HG03439 (cell line): ENCODE results near the gene COL4A6.
"Not testable (repeated sequence)": the region's sequence is repeated elsewhere in the genome, so short reads cannot be mapped to it uniquely, and the experiment has no call there.

Experiments
- ATAC-seq: cut with Tn5 transposase; IDR thresholded peaks from one replicate; pipeline ENCODE4 v1.9.1; 2021; ENCODE audit warnings: mild to moderate bottlenecking, moderate library complexity; ENCODE audit not compliant: unreplicated experiment

The COL4A6 gene

DNA sequence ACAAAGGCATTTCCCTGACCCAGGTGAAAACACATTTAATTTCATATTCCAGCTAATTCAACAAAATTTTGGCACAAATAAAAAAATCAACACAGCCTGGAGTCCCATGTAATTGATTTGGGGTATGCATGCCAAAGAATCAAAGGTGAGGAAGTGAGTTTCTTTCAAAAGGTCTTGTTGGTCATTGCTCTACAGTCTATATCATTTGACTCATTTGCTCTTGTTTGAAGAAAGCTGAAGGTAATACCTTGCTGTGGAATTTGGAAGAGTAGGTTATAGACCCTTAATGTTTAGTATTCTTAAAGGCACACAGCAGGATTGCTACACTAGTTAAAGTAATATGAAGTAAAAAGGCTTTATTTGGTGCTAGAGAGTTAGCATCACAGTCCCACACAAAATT is 25.4 kb downstream of the COL4A6 start:
- no peak for ATAC-seq

DNA sequence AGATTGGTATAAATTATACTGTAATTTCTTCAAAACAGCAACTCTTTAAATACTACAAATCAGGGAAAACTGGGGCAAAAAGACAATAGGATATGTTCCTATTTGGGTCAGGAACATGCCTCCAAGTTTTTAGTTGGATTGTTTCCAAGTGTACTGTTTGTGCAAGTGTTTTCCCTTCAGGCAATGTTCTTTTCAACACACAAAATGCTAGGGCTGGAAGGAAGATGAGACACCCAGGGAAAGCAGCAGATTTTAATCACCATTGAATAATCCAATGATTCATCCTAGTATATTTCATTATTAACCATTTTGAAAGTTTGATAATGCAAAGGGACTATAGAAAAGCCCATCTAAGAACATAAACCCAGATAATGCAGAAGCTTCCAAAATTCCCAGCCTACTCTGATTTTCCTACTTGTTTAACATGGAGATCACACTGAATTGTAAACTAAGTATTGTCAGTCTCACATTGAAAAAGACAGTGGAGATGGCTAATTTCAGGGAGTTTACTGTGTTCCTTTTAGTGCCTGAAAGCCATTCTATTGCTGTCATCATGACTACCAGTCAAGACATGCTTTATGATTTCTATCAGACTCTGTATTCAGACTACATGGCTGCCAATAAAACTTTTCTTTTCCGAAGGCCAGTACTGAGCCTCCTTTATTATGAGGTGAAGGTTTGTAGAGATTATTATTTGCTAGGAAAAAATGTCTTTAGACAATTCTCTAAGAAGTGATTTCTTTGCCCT is 38.6 kb downstream of the COL4A6 start:
- ATAC-seq = no peak

DNA sequence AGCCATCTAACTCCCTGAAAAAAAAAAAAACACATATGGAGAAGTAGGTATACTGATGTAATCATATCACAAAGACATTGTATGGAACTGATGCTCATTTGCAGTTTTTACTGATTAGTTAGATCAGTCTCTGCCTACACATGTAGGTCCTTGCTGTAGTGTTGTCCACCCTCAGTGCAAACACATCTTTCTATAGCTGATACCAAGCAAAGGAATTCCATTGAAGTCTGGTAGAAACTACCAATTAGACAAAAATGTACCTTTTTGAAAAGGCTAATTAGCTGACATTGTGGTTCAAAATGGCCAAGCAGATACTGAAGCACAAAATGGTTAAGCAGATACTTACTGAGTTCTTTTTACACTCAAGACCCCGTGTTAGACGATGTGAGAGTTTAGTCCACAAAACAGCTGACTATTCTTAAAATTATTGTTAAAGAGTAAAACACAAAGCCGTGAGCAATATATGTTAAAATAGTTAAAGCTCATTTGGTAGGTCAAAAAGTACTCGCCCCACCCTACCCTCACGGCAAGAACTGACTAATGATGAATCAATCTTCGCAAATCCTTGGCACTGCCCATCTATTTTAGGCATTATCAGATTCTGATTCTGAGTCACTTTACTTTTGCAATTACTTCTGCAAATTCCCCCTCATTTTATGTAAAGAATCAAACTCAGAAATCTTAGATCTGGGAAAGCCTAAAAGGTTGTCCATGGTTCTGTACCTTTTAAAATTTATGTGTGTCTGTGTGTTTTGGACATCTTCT is 40.4 kb downstream of the COL4A6 start:
- no peak for ATAC-seq

DNA sequence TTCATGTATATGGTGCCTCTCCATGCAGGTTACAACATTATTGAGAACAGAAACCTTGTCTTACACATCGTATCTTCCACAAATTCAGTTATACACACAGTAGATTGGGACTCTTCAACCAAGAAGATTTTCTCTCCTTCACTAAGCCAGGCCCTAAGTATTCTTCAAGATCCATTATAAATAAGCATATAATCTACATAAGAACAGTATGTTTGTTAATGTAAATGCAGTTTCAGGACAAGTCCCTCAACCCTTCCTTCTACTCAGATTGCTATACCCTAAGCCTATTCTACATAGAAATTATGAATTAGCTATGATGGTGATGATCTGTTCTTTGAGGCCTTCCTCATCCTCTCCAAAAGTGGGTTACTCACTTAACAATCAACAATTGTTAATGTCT is 41.2 kb downstream of the COL4A6 start:
- ATAC-seq = no peak

DNA sequence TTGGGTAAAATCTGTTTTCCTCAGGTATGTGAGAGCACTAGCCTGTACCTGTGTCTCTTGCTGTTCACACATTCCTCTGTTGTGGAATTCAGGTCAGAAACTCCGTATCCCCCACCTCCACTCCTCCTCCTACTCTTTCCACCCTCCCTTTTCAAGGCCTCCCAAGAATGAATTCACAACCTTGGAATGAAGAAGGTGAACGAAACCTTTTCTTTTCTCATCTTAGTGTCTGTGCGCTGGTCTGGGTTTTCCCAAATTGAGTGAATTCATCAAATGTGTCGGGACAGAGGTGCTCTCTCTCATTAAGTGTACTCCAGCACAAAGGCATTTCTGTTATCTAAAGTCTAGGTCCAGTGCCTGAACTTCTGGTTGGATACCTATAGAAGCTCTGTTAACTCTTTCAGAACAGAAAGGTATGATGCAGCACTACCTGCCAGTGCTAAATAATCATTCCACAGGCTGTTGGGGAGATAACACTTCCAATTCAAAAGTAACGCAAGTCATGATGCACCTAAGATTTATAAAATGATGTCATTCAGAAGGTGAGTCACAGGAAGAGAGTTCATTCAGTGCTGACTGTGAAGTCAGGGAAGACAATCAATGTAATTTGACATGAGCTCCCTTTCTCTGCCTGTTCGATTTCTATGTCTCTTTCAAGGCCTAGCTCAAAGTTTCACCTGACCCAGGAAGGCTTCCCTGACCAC is 41.9 kb downstream of the COL4A6 start:
- no peak for ATAC-seq

DNA sequence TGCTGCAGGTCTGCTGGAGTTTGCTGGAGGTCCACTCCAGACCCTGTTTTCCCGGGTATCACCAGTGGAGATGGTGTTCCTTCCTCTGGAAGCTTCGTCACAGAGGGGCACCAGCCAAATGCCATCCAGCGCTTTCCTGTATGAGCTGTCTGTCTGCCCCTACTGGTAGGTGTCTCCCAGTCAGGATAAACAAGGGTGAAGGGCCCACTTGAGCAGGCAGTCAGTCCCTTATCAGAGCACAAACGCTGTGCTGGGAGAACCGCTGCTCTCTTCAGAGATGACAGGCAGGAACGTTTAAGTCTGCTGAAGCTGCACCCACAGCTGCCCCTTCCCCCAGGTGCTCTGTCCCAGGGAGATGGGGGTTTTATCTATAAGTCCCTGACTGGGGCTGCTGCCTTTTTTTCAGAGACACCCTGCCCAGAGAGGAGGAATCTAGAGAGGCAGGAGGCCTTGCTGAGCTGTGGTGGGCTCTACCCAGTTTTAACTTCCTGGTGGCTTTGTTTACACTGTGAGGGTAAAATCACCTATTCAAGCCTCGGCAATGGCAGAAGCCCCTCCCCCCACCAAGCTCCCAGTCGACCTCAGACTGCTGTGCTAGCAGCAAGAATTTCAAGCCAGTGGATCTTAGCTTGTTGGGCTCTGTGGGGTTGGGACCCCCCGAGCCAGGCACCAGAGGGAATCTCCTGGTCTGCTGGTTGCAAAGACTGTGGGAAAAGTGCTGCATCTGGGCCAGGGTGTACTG is 47.1 kb downstream of the COL4A6 start:
- not testable (repeated sequence) for ATAC-seq

DNA sequence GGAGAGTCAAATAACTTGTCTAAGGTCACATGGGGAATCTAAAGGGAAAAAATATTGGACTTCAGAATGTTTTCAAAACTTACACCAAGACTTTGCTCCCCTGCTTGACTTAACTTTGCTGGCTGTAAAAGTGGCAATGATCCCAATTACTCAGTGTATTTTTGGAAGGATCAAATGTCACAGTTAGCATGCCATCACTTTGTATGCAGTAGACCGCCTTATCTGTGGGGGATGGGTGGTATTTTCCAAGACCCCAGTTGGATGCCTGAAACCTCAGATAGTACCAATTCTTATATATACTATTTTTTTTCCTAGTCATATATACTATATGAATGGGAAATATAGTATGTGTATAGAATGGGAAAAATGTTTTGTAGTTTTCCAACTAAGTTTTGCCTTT is 53.4 kb downstream of the COL4A6 start:
- ATAC-seq = no peak

DNA sequence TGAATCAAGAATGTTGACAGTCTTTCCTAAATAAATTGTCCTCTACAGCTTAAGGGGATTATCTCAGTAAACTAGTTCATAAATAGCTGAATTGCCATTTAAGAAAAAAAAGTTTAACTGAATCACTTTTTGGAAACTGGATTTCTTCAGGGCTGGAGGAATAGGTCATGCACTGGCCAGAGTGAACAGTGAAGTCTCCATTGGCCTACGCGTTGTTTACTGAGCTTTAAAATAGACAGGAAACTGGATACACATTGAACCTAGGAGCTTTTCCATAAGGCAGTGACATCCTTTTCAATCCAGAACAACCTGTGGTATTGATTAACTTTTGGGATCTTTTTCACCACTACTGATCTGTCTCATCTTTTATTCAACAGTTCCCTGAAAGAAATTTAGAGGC is 58.0 kb downstream of the COL4A6 start:
- no peak for ATAC-seq

DNA sequence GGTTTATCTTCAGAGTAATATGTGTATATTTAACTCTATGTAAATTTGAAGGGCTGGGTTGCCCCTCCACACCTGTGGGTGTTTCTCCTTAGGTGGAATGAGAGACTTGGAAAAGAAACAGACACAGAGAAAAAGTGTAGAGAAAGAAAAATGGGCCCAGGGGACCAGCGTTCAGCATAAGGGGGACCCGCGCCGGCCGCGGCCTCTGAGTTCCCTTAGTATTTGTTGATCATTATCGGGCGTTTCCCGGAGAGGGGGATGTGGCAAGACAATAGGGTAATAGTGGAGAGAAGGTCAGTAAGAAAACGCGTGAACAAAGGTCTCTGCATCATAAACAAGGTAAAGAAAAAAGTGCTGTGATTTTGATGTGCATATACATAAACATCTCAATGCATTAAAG is 61.4 kb downstream of the COL4A6 start:
- ATAC-seq = not testable (repeated sequence)

DNA sequence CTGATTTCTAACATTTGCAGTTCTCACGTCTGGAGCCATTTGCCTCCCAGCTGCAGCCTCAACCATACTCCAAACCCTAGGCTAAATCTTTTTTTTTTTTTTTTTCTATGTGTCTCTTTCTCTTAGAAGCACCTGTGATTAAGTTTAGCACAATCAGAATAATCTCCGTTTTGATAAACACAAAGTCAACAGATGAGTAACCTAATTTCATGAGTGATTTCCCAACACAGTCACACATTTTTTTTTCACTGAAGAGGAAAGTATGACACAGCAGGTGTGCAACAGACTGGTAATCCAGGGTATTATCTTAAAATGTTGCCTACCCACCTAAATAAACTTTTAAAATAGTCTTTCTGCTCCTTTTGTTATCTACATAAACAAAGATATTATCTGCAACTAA is 62.6 kb downstream of the COL4A6 start:
- not testable (repeated sequence) for ATAC-seq

DNA sequence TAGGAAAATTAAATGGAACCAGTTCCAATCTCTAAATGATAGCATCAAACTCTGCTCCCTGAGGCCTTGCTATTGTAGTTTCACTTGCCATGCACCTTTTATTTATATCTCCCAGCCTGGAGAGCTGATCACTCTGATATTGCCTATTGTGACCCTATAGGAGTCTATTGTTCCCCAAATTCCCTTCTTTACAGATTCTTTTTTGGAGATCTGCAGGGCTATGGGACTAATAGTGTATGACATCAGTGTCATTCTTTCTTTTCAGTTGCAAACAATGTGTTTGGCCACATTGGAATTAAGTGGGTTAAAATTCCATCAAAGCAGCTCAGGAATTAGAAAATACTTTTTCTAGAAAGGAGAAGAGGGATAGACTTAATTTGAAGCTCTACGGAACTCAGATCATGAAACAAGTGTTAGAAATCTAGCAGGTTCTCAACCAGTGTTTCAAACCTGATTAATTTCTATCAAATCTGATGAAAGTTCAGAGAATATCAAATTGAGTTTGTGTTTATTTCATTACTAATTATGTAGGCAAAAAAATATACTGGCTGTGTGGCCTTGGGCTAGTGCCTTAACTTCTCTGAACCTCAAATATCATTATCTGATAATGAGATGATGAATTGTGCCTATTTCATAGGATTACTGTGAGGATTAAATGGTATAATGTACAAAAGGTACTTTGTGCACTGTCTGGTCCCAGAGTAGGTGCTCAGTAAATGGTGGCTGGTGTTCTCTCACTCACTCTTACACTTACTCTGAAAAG is 71.4 kb downstream of the COL4A6 start:
- ATAC-seq = no peak

DNA sequence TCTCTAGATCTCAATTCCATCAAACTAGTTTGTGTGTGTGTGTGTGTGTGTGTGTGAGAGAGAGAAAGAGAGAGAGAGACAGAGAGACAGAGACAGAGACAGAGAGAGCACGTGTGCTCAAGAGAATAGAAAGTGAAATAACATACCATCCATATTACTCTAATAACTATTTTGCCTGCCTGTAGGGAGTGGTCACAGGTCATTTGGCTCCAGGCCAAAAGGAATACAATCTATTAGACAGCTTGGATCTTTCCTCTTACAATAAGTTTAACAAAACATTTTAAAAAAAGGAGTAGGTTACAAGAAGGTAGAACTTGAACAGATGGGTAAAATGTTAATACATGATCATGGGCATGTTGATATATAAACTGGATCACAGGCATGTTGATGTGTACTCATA is 76.2 kb downstream of the COL4A6 start:
- ATAC-seq = no peak

DNA sequence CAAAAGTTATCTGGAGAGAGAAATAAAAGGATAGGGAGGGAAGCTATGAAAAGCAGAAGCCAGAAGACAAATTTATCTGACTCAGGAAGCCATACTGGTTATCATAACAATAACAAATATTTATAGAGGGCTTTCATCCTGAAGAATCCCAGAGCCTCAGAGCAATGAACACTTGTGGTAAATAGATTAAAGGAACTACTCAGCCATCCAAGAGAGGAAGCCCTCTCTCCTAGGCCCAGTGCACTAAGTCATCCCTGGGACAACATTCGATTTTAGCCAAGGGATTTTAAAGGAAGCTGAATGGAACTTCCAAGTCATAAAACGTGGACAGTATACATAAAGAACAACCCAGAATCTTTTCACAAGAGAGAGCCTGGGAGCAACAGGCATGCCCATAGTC is 76.9 kb downstream of the COL4A6 start:
- ATAC-seq = no peak

DNA sequence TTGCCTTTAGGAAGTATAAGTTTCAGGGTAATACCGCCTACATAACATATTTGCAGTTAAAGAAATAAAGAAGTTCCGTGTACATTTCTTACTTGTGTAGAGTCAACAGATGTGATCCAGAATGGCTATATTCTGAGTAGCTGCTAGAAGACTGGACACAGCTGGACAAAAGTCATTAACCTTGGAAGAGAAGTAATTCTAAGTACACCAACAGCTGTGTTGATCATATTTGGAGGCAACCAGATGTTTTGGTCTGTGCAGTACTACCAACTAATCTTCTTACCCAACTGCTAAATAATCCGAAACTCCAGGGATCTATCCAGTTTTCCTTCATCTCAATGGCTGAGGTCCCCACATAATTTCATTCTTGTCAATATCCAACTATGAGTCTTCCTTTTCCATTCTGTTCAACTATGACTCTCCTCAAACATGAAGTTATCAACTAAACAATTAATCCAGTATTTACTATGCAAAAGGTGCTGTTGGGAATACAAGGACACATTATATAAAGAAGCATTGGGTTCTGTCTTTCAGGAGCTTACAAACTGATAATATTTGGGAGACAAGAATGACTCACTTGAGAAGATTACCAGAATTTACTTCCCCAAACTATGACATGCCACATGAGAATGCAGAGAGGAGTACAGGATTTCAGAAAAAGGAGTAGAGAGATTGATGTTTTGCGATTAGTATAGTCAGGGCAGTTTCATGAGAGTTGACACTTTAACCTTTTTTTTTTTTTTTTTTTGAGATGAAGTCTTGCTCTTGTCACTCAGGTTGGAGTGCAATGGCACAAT is 78.2 kb downstream of the COL4A6 start:
- no peak for ATAC-seq

DNA sequence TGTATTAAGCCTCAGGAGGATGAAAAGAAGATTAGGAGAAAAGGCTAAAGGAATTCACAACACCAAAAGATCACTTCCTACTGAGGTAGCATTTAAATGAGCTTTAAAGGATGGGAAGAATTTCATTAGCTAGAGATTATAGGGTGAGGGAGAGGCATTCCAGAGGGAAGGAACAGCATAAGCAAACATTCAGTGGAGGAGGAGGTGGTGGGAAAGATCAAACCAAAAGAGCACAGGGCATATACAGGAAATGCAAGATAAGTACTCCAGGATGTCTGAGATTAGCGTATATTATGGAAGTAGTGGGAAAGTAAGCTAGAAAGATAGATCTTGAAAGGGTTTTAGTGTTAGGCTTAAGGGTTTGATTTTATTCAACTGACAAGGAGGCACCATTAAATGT is 84.8 kb downstream of the COL4A6 start:
- ATAC-seq = no peak

DNA sequence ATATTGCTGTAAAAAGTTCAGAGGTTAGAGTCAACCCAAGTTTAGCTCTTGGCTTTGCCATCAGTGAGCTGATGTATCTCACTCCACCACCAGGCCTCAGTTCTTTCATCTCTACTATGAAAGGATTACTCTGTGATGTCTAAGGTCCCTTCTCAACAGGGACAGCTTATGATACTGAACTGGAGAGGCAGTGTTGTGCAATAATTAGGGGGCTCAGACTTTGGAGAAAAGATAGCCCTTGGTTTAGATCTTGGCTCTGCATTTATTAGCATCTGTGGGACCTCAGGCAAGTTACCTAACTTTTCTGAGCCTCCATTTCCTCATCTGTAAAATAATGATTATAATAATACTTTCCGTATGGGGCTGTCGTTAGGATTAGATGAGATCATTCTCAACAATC is 89.0 kb downstream of the COL4A6 start:
- ATAC-seq = no peak

DNA sequence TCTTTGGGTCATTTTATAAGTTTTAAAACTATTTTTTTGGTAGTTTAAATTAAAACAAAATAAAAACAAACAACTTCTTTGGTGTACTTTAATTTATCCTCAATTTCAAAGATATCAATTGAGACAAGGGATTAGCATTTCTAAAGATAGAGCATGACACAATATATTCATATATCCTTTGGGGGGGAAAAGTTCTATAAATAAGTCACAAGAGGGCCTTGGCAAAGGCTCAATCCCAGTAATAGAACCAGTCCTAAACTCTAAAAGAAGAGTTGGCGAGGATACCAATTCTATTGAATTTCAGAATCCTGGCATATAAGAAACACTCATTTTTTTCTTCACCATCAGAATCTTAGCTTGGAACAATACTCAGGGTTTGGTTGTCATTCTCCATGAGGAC is 89.7 kb downstream of the COL4A6 start:
- no peak for ATAC-seq

DNA sequence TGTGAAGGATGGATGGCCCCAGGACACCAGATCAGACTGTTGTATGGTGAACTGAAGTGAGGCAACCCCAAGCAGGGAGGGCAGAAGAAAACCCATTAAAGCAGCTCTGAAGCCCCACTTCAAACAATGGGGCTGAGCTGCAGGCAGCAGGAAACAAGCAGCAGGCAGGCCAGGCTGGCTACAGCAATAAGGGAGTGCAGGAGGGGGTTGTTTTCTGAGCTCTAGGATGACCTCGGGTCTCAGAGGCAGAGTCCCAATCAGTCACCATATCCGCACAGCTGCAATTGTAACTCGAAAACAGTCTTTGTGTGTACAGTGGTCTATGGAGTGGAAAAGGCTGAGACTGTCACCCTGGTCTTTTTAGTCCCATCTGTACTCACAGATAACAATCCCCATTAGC is 90.4 kb downstream of the COL4A6 start:
- ATAC-seq = no peak

DNA sequence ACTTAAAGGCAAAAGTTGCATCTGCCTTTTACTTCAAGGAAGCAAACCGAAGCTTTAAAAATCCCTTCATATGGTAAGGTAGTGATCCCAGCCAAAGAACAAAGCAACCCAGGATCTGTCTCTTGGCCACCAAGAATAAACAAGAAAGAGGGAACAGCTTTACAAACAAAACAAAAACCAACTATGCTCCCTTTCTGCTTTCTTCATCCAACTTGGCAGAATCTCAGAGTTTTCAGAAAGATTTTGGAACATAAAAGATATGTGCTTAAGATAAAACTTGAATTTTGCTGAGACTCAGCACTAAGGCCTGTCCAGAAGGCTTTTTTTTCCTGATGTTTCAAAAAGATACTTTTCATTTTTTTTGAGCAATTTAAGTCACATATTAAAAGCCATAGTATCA is 94.0 kb downstream of the COL4A6 start:
- ATAC-seq = no peak

DNA sequence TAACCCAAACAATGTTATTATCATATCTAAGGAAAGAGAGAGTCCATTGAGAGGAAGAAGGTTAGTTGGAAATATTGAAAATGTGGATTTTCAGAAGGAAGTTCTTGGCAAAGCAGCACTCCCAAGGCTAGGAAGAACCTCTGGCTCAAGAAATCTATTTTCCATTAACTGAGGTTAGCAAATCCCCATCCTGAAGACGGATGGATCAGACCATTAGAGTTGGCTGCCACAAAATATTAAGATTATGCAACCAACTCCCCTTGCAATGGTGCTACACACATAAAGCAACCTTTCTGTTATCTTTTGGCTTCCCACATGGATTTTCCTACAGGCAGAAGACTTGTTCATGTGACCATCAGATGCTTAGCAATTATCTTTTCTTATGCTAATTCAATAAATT is 96.3 kb downstream of the COL4A6 start:
- no peak for ATAC-seq
